GM21390 (cell line): ENCODE measurements around the gene C8B.

Source experiments
- ATAC-seq: cut with Tn5 transposase; IDR thresholded peaks from one replicate; pipeline ENCODE4 v1.9.1; 2021; ENCODE audit not compliant: unreplicated experiment

C8B gene

GRCh38 chr1:56903778-56904177, 62.0 kb downstream of the C8B start:
- ATAC-seq: no peak

DNA sequence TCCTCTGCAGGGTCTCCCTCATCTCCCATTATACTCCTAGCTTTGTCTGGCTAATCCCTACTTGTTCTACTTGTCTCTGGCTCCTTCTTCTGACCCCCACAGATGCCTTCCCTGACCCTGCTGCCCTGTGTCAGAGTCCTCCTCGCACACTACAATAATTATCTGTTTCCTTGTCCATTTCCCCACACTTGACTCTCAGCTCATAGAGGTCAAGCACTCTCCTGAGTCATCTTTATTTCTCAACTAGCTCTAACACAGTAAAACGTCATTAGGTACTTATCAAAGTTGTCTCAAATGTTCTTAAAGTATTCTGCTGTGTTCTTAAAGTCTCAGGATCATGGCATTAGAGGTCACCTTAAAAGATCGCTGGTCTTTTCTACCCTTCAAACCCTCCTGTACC, 64.1 kb downstream of the C8B start:
- ATAC-seq: no peak

DNA sequence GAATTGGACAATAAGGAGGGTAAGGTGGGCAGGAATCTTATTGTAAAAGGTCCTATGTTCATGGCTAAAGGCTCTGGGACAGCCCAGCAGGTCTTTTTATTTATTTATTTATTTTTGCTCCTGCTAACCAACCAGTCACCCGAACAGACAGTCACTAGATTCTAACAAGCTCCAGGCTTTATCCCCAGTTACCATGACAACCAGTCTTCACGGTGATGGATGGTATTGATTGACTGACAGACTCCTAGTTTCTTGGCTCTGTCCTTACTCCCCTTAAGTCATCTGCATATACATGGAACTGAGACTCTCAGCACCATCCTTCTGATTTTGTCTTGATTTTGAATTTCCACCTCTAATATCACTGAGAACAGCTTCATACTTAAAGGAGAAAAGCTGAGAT, 66.9 kb downstream of the C8B start:
- no peak for ATAC-seq

GRCh38 chr1:56898005-56898373, 67.8 kb downstream of the C8B start:
- ATAC-seq: no peak

GRCh38 chr1:56897150-56898004, 68.4 kb downstream of the C8B start:
- no peak for ATAC-seq

DNA sequence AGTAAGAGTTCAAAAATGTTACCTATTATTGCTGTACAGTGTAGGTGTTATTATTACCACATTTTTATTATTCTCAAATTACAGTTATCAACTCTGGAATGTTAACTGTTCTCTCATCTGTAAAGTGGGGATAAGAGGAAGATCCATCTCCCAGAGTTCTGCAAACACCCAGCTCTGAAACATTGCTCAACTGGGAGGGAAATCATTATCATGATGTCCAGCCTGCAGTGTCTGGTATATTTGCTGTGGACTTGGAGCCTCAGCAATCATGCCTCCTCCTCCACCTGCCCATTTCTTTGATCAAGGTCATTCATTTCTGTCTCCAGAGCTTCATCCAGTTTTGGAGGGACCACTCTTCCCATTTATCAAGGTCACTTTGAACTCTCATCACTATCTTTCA, 71.8 kb downstream of the C8B start:
- ATAC-seq: no peak

DNA sequence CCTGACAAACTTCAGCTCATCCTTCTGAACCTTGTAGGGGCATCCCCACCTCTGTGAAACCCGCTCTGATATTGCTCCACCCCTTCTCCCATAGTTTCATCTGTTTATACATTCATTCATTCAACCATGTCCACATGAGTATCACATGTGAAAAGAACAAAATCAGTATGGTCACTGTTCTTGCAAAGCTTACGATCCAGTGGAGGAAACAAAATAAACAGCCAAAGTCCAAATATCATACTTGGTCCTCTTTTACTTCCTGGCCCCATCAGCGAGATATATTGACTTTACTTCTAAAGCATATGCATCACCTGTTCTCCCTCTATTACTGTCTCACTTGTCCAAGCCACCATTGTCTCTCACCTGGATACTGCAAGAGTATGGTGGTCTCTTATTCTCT, 75.6 kb downstream of the C8B start:
- ATAC-seq: no peak

- ATAC-seq: no peak
These were observed 84.4 kb downstream of the C8B start for GRCh38 chr1:56881417-56881816.

- no peak for ATAC-seq
These were observed 85.0 kb downstream of the C8B start for GRCh38 chr1:56880774-56881173.
